Effector CD4-positive, alpha-beta T cell (primary cell): ENCODE results near the gene CLMP.

Source experiments
- DNase-seq: peaks from one replicate; pipeline ENCODE4 v3.0.0-alpha.2; 2020

Gene CLMP

GRCh38 chr11:123187665-123188507, 7.2 kb downstream of the CLMP start:
- no peak for DNase-seq

GRCh38 chr11:123187248-123187647, 7.8 kb downstream of the CLMP start:
- DNase-seq, result no peak

- no peak for DNase-seq
These were observed 8.8 kb downstream of the CLMP start for GRCh38 chr11:123186286-123186685.

GRCh38 chr11:123185326-123185725, 9.7 kb downstream of the CLMP start:
- DNase-seq, result no peak

- no peak for DNase-seq
These were observed 10.5 kb downstream of the CLMP start for GRCh38 chr11:123184531-123184930.

- DNase-seq, result no peak
These were observed 11.5 kb downstream of the CLMP start for GRCh38 chr11:123183391-123184099.

- DNase-seq, result no peak
These were observed 13.1 kb downstream of the CLMP start for GRCh38 chr11:123181767-123182500.

GRCh38 chr11:123181075-123181474, 14.0 kb downstream of the CLMP start:
- DNase-seq, result no peak

- no peak for DNase-seq
These were observed 14.5 kb downstream of the CLMP start for GRCh38 chr11:123180574-123180973.

GRCh38 chr11:123180166-123180565, 14.9 kb downstream of the CLMP start:
- DNase-seq, result no peak

GRCh38 chr11:123179586-123179985, 15.5 kb downstream of the CLMP start:
- no peak for DNase-seq

GRCh38 chr11:123178186-123178585, 16.9 kb downstream of the CLMP start:
- DNase-seq, result no peak

- DNase-seq, result no peak
These were observed 18.3 kb downstream of the CLMP start for GRCh38 chr11:123176785-123177184.

GRCh38 chr11:123174196-123175183, 20.6 kb downstream of the CLMP start:
- no peak for DNase-seq

GRCh38 chr11:123173856-123174186, 21.2 kb downstream of the CLMP start:
- DNase-seq, result no peak

GRCh38 chr11:123173040-123173855, 21.8 kb downstream of the CLMP start:
- DNase-seq, result no peak

GRCh38 chr11:123170929-123171328, 24.1 kb downstream of the CLMP start:
- DNase-seq, result no peak

GRCh38 chr11:123169821-123170220, 25.2 kb downstream of the CLMP start:
- DNase-seq, result no peak

GRCh38 chr11:123168955-123169484, 26.0 kb downstream of the CLMP start:
- DNase-seq, result no peak

GRCh38 chr11:123168241-123168640, 26.8 kb downstream of the CLMP start:
- no peak for DNase-seq

- no peak for DNase-seq
These were observed 28.9 kb downstream of the CLMP start for GRCh38 chr11:123166071-123166559.
